Measurements from ENCODE around the gene PNPLA1. TPM values are rescaled to one million over a fixed set of nuclear protein-coding genes. Genes with fewer than 3 reads are reported as not detected.

The PNPLA1 gene, protein sequence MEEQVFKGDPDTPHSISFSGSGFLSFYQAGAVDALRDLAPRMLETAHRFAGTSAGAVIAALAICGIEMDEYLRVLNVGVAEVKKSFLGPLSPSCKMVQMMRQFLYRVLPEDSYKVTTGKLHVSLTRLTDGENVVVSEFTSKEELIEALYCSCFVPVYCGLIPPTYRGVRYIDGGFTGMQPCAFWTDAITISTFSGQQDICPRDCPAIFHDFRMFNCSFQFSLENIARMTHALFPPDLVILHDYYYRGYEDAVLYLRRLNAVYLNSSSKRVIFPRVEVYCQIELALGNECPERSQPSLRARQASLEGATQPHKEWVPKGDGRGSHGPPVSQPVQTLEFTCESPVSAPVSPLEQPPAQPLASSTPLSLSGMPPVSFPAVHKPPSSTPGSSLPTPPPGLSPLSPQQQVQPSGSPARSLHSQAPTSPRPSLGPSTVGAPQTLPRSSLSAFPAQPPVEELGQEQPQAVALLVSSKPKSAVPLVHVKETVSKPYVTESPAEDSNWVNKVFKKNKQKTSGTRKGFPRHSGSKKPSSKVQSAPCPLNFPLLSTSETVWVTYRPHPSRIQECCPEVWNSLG
- not detected for total RNA-seq
- under 1 TPM in 2 of 3 donors, not detected in 1; 0.04 to 0.05 TPM for polyA plus RNA-seq
- long read RNA-seq, donor 1: 0 reads
- long read RNA-seq, donor 2: 0 reads

DNA sequence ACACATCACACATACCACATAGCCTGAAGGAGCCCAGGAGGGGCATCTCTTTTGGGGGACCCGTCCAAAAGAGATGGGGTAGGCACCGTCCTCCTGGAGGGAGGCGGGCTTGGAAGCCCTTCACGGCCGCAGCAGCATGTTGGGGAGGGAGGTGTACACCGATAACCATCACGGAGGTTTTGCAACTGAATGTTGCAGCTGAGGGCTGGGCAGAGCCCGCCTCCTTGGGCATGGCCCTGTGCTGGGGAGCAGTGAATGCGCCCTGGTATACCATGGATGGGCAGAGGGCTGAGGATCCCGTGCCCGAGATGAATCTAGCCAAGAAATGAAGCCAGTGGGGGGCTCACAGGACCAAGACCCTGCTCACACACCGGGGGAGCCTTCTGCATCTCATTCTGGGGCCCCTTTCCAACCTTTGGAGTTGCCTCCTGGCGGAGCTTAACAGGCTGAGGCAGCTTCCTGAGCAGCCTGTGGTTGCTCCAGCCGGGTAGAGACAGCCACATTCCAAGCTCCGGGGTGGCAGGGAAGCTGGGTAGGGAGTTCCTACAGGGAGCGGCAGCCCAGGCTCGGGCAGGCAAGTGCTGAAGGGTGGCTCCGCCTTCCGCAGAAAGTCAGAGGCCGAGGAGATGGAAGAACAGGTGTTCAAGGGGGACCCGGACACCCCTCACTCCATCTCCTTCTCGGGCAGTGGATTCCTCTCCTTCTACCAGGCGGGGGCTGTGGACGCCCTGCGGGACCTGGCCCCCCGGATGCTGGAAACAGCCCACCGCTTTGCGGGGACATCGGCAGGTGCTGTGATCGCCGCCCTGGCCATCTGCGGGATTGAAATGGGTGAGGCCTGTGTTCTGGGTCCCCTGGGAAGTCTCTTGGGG, at the start of gene PNPLA1:
TSS of gene PNPLA1 (plus strand) at position 227 of the 872 bp plus-strand sequence. CDS start at position 627, 400 bp downstream.
- intact Hi-C loops (cut with DNase I): no loop called here
- TF ChIP-seq, protein P1, sequence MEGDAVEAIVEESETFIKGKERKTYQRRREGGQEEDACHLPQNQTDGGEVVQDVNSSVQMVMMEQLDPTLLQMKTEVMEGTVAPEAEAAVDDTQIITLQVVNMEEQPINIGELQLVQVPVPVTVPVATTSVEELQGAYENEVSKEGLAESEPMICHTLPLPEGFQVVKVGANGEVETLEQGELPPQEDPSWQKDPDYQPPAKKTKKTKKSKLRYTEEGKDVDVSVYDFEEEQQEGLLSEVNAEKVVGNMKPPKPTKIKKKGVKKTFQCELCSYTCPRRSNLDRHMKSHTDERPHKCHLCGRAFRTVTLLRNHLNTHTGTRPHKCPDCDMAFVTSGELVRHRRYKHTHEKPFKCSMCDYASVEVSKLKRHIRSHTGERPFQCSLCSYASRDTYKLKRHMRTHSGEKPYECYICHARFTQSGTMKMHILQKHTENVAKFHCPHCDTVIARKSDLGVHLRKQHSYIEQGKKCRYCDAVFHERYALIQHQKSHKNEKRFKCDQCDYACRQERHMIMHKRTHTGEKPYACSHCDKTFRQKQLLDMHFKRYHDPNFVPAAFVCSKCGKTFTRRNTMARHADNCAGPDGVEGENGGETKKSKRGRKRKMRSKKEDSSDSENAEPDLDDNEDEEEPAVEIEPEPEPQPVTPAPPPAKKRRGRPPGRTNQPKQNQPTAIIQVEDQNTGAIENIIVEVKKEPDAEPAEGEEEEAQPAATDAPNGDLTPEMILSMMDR (IDR thresholded peaks at IDR 0.05): no peak
- Histone ChIP-seq H3K9me3 (no peaks in the 10 kb centered on the region), H3K36me3 (ENCODE audit: insufficient read depth in 1 of 2, low read depth in 1 of 2) (no peaks in the 10 kb centered on the region), H3K27me3 (ENCODE audit: insufficient read depth in 3 of 3, low read length in 2 of 3) (peaks cover 0 to 57% (median 5%) of the 10 kb centered on the region in 3 donors), H3K4me1 (no peaks in the 10 kb centered on the region), H3K27ac (no peak within 1 kb of the TSS), H3K4me3 (no peak within 1 kb of the TSS)
- ATAC-seq (no peak), DNase-seq (no peak)
- 51 to 60% (median 54%) methylated on average over 28 to 32 of the region's 32 CpGs for WGBS, 3 donors

DNA sequence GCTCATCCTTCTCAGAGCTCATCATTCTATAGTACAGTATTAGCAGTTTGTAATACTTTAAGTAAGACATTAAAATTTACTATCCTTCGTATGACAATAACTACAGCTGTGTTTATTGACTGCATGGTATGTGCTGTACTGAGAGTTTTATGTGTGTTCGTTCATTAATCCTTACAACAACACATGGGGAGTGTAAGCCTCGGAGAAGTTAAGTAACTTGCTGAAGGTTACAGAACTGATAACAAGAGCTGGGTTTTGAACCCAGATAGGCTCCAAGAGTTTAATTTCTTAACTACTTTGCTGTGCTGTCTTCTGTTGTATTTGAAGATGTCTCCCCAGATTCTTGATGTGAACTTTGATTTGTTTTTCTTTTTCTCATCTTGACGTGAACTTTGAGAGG, 49.6 kb upstream of the PNPLA1 start:
- TF ChIP-seq, protein P1 (IDR thresholded peaks at IDR 0.05): no peak
- intact Hi-C loops (cut with DNase I): no loop called here
- no peak overlapping the region for H3K27ac ChIP-seq
- no peaks in the 10 kb centered on the region for H3K9me3 ChIP-seq
- WGBS, 3 donors: 89 to 91% (median 90%) methylated on average over 4 of the region's 4 CpGs
- H3K27me3 ChIP-seq (ENCODE audit: insufficient read depth in 3 of 3, low read length in 2 of 3): no peaks in the 10 kb centered on the region
- no peak overlapping the region for H3K4me3 ChIP-seq
- no peak for DNase-seq
- no peaks in the 10 kb centered on the region for H3K4me1 ChIP-seq
- H3K36me3 ChIP-seq (ENCODE audit: insufficient read depth in 1 of 2, low read depth in 1 of 2): peaks cover 2 to 93% of the 10 kb centered on the region in 2 donors
- ATAC-seq: no peak

DNA sequence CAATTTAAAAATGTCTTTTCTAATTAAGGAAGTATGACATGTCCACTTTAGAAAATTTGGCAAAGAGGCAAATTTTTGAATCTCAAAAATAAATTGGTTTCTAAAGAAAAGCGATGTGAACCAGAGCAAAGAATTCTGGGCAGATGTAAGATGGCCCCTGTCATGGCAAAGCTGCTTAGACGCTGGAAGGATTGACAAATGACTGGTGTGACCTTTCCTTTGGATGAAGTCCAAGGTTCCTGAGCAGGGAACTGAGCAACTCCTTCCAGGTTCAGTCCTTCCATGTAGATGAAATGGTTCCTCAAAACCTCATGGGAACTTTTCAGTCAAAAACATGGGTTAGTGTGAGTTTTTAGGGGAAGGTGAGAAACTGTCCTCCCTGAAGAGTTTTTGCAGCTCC, 48.2 kb upstream of the PNPLA1 start:
- TF ChIP-seq, protein P1 (IDR thresholded peaks at IDR 0.05): no peak
- Histone ChIP-seq H3K27ac (no peak overlapping the region), H3K36me3 (ENCODE audit: insufficient read depth in 1 of 2, low read depth in 1 of 2) (peaks cover 2 to 93% of the 10 kb centered on the region in 2 donors), H3K4me1 (no peaks in the 10 kb centered on the region), H3K27me3 (ENCODE audit: insufficient read depth in 3 of 3, low read length in 2 of 3) (no peaks in the 10 kb centered on the region), H3K4me3 (no peak overlapping the region), H3K9me3 (no peaks in the 10 kb centered on the region)
- WGBS, 3 donors: 43 to 55% (median 45%) methylated on average over 2 of the region's 2 CpGs
- intact Hi-C loops (cut with DNase I): no loop called here
- peak in 1 of 4 donors; percentile 43 for ATAC-seq
- DNase-seq: no peak

DNA sequence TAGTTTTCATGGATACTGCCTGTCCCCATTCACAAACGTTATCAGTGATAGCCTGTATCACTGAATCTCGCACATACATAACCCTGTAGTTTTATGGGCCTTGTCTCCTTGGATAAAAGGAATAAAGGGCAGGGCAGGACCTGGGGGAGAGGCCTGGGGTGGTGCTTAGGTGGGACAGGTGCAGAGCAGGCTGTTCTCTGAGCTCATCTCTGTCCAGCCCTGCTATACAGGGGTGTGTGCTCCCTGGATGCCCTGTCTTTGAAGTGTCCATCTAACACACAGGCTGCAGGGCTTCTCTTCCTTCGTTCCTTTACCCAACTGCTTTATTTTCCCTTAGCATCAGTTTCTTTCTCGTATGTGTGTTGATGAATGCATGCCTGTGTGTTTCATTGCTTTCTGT, 46.9 kb upstream of the PNPLA1 start:
- no peaks in the 10 kb centered on the region for H3K27me3 ChIP-seq (ENCODE audit: insufficient read depth in 3 of 3, low read length in 2 of 3)
- H3K27ac ChIP-seq: no peak overlapping the region
- H3K9me3 ChIP-seq: no peaks in the 10 kb centered on the region
- TF ChIP-seq, protein P1 (IDR thresholded peaks at IDR 0.05): no peak
- WGBS, 3 donors: 63 to 73% (median 72%) methylated on average over 4 of the region's 4 CpGs
- DNase-seq: no peak
- peaks cover 2 to 93% of the 10 kb centered on the region in 2 donors for H3K36me3 ChIP-seq (ENCODE audit: insufficient read depth in 1 of 2, low read depth in 1 of 2)
- H3K4me1 ChIP-seq: no peaks in the 10 kb centered on the region
- H3K4me3 ChIP-seq: no peak overlapping the region
- ATAC-seq: no peak
- intact Hi-C loops (cut with DNase I): no loop called here

Measured in psoas muscle (tissue), 8 donors.